CD4-positive, alpha-beta T cell treated with Interleukin-6 for 4 hours (primary cell): ENCODE data around the gene ZSCAN31.
"Not testable (repeated sequence)": the region's sequence is repeated elsewhere in the genome, so short reads cannot be mapped to it uniquely, and the experiment has no call there.

Experiments used
- DNase-seq: peaks from one replicate; pipeline ENCODE4 v3.0.0-alpha.2; 2020; ENCODE audit warnings: mixed read lengths

Gene ZSCAN31

DNA sequence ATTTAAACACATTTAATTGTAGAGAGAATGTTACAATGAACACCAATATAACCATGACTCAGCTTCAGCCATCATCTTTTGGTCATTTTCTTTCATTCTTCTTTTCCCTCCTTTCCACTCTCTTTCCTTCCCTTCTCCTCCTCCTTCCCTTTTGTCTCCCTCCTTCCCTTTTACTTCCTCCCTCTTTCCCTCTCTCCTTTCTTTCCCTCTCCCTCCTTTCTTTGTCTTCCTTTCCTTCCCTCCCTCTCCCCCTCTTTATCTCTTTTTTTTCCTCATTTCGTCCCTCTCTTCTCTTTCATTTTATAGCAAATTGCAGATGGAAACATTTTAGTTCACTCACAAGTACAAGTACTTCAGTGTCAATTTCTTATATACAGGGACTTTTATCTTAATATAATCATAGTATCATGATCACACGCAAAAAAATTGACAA lies 15.6 kb upstream of the ZSCAN31 start:
- no peak for DNase-seq

GRCh38 chr6:28351087-28351486 lies 15.1 kb upstream of the ZSCAN31 start:
- no peak for DNase-seq

DNA sequence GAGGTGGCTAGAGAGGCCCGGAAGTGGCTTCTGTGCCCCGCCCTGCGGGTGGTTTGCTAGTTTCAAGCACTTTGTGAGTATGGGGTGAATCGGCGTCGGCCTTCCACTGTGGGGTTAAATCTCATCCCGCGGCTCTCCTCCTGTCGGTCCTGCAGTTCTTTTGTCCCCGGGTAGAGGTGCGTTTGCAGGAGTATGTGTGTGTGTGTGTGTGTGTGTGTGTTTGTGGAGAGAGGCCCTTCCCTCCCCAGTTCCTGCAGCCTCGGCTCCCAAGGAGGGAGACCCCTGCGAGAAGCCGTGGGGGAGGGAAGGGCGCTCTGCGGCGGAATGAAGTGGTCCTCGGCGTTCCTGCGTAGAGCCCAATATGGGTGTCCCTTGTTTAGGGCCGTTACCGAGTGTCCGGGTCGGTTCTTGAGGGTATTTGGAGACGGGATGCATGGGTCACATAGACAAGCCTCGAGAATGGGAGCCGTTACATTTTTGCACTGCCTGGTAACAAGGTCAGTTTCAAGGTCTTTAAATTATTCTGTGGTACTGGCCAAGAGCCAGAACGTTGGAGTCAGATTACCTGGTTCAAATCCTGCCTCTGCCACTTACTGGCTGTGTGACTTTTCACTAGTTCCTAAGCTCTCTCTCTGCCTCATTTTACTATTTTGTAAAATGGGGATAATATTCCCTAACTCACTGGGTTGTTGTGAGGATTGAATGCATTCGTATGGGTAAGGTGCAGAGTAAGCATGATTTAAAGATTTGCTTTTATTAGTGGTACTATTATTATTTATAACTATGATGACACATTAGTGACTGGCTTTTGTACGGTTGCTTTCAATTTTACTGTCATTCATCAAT lies 14.2 kb upstream of the ZSCAN31 start, which contains the start of gene ZKSCAN3:
Gene ZKSCAN3 (plus strand): TSS at position 56 of the 846 bp plus-strand sequence. CDS start 9,640 bp downstream, outside the sequence.
- peak; percentile 89 for DNase-seq

DNA sequence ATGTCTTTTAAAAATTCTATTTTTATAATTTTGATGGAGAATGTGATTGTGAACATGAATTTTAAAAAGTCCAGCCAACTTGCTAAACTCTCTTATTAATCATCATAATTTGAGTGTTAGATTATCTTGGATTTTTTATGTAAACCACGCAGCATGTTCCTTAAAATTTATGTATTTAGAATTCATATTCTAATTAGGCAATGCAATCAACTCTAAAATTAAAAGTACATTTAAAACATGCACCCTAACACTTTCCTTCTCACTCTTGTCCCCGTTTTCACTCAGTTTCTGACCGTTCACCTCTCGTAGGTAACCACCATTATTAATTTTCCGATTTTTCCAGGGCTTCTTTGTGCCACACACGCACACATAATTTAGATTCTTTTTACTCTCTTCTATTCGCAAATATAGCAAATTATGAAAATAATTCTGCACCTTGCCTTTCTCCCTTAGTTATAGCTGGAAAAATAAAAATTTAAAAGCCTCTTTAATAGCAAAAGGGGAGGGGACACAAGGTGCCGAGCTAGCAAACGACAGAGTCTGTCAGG lies 13.5 kb upstream of the ZSCAN31 start:
- no peak for DNase-seq

DNA sequence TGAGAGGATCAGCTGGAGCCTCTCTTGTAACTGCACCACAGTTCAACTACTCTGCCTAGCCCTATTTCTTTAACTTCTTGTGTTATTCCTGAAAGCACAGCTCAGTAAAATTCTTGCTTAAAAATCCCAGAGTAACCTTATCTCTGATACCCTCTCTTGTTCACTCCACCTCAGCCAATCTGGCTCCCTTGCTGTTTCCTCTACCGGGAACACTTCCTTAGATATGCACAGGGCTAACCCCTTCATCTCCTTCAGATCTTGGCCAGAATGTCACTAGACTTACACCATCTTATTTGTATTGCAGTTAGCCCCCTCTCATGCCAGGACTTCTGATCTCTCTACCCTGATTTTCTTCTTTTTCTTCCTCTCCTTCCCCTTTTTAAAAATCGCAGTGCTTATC lies 11.2 kb upstream of the ZSCAN31 start:
- DNase-seq = no peak

- no peak for DNase-seq
Measured at GRCh38 chr6:28345201-28345600, 9.3 kb upstream of the ZSCAN31 start.

- DNase-seq = no peak
Measured at GRCh38 chr6:28343898-28344677, 8.1 kb upstream of the ZSCAN31 start.

DNA sequence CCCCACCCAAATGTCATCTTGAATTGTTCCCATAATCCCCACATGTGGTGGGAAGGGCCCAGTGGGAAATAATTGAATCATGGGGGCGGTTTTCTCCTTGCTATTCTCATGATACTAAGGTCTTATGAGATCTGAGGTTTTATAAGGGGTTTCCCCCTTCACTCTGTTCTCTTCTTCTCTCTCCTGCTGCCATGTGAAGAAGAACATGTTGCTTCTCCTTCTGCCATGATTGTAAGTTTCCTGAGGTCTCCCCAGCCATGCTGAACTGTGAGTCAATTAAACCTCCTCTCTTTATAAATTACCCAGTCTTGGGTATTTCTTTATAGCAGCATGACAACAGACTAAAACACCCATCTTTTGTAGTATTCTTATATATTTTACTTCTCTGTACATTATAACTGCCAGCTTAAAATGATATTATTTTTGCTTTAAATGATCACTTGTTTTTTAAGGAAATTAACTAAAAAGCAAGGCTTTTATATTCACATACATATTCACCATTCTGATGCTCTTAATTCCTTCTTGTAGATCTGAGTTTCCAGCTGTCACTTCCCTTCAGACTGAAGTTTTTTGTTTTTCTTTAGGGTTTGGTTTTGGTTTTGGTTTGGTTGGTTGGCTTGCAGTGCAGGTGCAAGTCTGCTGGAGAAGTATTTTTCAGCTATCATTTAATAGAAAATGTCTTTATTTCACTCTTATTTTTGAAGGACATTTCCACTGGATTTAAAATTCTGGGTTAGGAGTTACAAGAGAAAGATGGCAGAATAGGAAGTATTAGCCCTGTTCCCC lies 4.6 kb upstream of the ZSCAN31 start:
- DNase-seq = no peak

DNA sequence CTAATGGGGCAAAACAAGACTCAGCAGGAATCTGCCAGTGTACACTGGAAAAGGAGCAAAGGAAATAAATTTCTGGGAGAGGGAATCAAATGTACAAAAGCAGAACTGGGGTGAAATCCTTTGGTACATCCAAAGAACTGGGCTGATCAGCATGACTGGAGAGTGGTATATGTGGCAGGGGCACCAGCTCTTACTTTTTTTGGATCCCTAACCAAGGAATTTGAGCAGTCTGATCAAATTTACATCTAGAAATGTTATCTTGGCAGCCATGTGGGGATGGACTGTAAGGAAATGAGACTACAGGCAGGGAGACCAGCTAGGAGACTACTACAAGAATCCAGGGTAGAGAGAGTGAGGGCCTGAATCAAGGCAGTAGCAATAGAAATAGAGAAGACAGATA lies 1.2 kb upstream of the ZSCAN31 start:
- no peak for DNase-seq

DNA sequence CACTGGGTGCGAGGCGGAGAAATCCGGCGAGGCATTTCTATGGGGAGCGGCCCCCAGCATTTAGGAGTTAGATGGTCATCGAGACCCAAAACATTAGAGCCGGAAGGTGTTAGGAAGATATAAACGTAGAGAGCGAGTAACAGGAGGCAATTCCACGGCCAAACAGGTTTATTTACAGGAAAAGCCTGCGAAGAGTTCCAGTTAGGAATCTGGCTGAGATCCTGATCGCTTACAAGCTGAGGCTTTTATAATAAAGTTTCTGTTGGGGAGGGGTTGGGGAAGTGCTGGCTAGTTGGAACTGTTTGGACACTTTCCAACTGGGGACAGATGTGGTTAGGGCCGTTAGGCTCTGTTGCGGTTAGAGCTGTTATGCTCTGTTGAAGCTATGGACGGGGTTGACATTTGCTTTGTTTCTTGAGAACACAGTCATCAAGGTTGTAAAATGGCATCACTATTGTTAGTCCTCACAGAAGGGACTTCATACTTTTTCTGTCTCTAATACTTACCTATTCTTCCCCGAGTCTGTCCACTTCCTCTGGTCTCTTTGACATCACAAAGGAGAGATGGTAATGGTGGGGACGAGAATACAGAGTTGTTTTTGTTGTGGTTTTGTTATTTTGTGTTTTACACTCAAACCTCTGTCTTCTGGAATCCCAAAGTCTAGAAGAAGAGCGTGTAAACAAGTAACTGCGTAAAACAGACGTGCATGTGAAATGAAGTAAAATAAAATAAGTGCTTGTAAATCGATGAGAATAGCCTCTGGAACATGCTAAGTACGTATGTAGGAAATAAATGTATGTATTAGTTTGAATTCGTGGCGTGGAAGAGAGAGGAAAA lies 554 bp upstream of the ZSCAN31 start:
- DNase-seq = peak; percentile 24

DNA sequence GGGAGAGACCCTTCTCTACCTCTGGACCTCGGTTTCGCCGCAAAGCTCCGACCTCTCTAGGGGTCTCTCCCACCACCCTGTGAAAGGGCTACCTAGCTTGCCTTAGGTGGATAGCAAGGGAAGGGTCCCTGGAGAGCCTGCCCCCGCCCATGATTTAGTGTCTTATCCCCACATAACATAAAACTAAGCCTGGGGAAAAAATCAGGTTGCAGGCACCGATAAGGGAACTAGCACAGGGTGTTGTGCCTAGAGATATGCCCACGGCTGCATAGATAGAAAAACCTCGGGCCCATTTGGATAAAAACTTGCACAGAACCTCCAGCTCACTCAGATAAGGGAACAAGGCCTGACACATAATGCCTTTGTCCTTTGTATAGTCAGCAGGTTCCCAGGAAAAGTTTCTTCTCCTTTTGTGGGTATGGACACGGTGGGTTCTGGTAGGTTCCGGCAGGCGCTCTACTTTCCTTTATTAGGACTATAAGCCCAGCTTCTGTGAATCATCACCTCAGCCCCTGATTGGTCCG lies 846 bp downstream of the ZSCAN31 start:
- DNase-seq = no peak

GRCh38 chr6:28334286-28335039 lies 1.5 kb downstream of the ZSCAN31 start:
- no peak for DNase-seq

GRCh38 chr6:28333599-28334018 lies 2.3 kb downstream of the ZSCAN31 start:
- no peak for DNase-seq

DNA sequence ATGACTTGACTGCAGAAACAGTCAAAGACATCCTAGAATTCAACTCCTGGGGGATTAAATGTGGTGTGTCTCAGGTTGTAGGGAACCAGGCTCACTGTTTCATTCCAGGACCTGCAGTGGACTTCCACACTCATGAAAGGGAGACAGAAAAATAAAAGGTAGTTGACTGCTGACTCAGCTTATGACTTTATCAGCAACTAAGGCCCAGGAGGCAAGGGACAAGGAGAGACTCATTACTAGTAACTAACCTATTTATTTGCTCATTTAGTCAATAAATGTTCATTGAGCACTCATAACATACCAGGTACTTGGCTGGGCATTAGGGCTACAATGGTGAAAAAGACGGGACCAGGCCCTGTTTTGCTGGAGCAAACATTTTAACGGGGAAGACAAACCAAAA lies 2.9 kb downstream of the ZSCAN31 start:
- DNase-seq = no peak

DNA sequence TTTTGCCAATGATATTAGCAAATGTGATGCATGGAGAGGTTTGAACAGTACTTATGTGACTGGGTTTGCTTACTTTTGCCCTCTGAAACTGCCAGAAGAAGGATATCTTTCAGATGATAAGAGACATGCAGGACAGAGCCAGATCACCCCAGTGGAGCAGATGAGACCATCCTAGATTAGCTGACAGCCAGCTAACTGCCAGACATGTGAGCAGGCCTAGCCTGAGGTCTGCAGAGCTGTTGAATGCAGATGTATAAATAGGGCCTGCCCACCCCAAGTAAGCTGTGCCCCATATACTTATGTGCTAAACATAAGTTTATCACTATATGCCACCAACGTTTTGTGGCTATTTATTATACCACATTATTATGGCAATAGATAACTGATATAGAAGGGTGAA lies 5.9 kb downstream of the ZSCAN31 start:
- DNase-seq = no peak

DNA sequence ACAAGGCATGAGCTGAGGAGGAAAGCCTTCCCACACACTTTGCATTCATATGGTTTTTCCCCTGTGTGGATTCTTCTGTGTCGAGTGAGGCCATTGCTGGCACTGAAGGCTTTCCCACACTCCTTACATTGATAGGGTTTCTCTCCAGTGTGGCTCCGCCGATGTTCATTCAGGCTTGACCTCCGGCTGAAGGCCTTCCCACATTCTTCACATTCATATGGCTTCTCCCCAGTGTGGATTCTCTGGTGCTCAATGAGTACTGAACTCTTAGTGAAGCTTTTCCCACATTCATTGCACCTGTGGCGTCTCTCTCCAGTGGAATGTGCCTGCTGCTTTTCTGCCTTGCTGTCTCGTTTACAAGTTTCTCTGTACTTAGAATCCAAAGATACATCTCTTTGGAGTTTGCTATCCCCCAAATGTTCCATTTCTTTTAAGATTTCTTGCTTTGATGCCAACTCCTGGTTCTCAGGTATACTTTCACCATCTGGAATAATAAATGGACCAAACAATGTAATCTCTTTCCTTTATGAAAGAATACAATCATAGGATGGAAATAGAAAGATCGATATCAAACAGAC lies 9.5 kb downstream of the ZSCAN31 start:
- DNase-seq = no peak

DNA sequence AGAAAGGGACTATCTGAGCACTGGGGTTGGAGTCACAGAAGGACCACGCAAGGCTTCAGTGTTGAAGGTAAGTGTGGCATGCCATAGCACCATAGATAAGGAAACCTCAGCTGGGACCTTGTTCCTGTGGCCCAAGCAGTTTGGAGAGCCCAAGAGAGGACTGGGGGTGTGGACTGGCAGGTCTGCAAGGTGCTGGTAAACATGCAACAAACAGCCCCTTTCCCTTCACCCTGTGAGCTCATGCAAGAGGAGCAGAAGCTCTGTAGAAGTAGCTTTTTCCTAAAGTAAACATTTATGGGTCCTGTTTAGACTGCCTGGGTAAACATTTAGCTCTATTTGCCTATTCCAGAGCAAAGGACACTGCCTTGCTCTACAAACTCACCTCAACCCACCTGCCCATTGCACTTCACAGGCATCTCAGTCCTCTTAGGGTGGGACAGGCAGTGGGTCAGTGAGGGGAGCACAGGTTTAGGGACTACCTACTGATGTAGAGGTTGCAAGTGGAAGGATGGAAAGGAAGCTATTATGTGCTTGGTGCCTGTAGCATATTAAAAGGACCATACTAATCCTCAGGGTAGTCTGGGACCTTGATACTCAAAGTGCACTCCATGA lies 12.0 kb downstream of the ZSCAN31 start:
- DNase-seq = no peak

- DNase-seq = no peak
Measured at GRCh38 chr6:28322661-28323060, 13.3 kb downstream of the ZSCAN31 start.

DNA sequence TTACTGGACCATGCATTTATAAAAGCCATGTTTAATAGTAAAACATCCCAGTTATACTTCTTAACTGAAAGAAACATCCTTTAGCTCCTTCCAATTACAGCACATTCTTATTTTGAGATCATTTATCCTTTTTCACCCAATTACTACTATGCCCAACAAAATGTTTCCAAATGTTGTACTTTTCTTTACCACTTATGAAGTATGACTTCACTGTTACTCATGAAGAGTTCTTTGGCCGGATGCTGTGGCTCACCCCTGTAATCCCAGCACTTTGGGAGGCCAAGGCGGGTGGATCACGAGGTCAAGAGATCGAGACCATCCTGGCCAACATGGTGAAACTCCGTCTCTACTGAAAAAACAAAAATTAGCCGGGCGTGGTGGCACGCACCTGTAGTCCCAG lies 18.1 kb downstream of the ZSCAN31 start:
- not testable (repeated sequence) for DNase-seq

DNA sequence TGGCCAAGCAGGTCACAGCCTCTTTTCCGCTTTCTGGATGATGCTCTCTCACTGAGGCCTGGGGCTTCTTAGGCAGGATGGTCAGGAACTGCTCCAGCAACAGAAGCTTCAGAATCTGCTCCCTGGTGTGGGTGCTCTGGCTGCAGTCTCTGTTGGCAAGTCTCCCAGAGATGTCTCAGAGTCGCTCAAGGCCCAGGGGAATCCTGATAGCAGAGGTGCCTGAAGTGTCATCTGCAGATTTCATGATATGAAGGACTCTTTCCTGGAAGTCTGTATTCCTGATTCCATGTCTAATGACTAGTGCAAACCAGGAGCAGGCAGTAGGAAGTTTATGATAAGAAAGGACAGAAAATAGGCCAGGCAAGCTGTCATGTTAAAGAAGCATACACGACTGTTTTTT lies 20.3 kb downstream of the ZSCAN31 start:
- no peak for DNase-seq
